Measurements from ENCODE around the gene HAP1. TPM values are rescaled to one million over a fixed set of nuclear protein-coding genes. Genes with fewer than 3 reads are reported as not detected.

Gene HAP1, protein sequence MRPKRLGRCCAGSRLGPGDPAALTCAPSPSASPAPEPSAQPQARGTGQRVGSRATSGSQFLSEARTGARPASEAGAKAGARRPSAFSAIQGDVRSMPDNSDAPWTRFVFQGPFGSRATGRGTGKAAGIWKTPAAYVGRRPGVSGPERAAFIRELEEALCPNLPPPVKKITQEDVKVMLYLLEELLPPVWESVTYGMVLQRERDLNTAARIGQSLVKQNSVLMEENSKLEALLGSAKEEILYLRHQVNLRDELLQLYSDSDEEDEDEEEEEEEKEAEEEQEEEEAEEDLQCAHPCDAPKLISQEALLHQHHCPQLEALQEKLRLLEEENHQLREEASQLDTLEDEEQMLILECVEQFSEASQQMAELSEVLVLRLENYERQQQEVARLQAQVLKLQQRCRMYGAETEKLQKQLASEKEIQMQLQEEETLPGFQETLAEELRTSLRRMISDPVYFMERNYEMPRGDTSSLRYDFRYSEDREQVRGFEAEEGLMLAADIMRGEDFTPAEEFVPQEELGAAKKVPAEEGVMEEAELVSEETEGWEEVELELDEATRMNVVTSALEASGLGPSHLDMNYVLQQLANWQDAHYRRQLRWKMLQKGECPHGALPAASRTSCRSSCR
- total RNA-seq (2021; ENCODE audit: unreplicated experiment), result 11.6 TPM
- polyA plus RNA-seq (2012; ENCODE audit: insufficient read length), result 16.4 TPM
- percentile 45 among the genes with signal in this experiment for Bru-seq, nascent RNA
- percentile 63 among the genes with signal in this experiment for BruChase-seq, experiment 1, labeled RNA remaining after a 2-hour chase
- BruChase-seq, experiment 2, labeled RNA remaining after a 6-hour chase, result percentile 71 among the genes with signal in this experiment
- long read RNA-seq, full-length matches to known transcripts, result 1 of 14 reads
- long read RNA-seq, partial matches to known transcripts, result 0 of 14 reads
- long read RNA-seq, other reads (novel, unspliced or antisense), result 13 of 14 reads

DNA sequence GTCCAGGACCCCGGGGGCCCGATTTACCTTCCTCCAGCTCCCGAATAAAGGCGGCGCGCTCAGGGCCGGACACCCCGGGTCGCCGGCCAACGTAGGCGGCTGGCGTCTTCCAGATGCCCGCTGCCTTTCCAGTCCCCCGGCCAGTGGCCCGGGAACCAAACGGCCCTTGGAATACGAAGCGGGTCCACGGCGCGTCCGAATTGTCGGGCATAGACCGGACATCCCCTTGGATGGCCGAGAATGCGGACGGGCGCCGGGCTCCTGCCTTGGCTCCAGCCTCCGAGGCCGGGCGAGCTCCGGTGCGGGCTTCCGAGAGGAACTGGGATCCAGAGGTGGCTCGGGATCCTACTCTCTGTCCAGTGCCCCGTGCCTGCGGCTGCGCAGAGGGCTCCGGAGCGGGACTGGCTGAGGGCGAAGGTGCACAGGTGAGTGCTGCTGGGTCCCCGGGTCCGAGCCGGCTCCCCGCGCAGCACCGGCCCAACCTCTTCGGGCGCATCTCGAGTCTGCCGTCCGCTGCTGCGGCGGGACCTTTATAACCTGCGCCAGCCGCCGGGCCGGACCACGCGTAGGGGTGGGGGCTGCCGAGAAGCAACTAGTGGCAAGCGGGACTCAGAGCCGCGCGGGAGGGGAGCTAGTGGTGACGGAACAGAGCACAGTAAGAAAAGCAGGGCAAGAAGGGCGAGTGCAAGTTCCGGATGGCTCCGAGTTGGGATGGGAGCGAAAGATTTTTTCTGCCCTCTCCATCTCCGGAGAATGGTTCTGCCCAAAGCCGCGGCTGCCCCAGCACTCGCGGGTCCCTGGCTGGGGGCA is at the start of gene HAP1:
HAP1 (minus strand) TSS at position 505 of the 810 bp plus-strand sequence; CDS start at position 496, 9 bp downstream.
- BruUV-seq (replicated peaks), result no TSS peak
- POLR2A ChIA-PET, result interaction anchor here (0.7 to 0.8 kb wide), 2 partner anchors 46 to 51 kb away, joined by 3 to 11 read pairs; no protein-coding TSS in a partner anchor
- CTCF ChIA-PET, result no interaction called here

DNA sequence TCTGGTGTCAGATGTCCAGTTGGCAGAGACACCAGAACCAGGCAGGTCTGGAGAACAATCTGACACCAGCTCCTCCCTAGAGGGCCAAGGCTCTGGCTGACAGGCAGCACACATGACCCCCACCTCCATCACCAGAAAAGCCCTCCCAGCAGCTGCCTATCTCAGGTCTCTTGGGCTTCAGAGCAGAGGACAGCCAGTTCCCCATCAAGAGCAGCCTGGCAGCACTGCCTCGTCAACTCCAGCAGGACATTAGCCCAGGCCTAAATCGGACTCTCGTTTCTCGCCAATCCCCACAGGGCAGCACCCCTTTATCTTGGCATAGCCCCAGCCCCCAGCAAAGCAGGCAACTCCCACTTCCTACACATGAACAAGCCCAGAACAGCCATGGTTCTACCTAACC is 47.7 kb upstream of the HAP1 start:
- ChIA-PET CTCF (no interaction called here), POLR2A (no interaction called here)
- no peaks in the 10 kb centered on the region for H3K27me3 ChIP-seq (ENCODE audit: control insufficient read depth, insufficient read depth, low read length)
- no peaks in the 10 kb centered on the region for H3K36me3 ChIP-seq (ENCODE audit: control insufficient read depth, insufficient read depth, low read length)
- no peaks in the 10 kb centered on the region for H3K9me3 ChIP-seq (ENCODE audit: control insufficient read depth, insufficient read depth, low read depth, low read length)
- no TSS peak for BruUV-seq (replicated peaks)
- ATAC-seq, result no peak
- in situ Hi-C loops (cut with HindIII; ENCODE audit: low pct_unique_long_range_greater_than_20kb, low sequenced_read_pairs), result no loop called here
- intact Hi-C loops (cut with micrococcal nuclease; ENCODE audit: unreplicated experiment), result no loop called here
- peak overlapping the region in 1 of 2 experiments; percentile 25; a peak in 2 of 4 replicates for H3K4me3 ChIP-seq (ENCODE audit: low read depth in 2 of 2, low read length in 2 of 2)
- TF ChIP-seq, protein P1, sequence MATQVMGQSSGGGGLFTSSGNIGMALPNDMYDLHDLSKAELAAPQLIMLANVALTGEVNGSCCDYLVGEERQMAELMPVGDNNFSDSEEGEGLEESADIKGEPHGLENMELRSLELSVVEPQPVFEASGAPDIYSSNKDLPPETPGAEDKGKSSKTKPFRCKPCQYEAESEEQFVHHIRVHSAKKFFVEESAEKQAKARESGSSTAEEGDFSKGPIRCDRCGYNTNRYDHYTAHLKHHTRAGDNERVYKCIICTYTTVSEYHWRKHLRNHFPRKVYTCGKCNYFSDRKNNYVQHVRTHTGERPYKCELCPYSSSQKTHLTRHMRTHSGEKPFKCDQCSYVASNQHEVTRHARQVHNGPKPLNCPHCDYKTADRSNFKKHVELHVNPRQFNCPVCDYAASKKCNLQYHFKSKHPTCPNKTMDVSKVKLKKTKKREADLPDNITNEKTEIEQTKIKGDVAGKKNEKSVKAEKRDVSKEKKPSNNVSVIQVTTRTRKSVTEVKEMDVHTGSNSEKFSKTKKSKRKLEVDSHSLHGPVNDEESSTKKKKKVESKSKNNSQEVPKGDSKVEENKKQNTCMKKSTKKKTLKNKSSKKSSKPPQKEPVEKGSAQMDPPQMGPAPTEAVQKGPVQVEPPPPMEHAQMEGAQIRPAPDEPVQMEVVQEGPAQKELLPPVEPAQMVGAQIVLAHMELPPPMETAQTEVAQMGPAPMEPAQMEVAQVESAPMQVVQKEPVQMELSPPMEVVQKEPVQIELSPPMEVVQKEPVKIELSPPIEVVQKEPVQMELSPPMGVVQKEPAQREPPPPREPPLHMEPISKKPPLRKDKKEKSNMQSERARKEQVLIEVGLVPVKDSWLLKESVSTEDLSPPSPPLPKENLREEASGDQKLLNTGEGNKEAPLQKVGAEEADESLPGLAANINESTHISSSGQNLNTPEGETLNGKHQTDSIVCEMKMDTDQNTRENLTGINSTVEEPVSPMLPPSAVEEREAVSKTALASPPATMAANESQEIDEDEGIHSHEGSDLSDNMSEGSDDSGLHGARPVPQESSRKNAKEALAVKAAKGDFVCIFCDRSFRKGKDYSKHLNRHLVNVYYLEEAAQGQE (IDR thresholded peaks at IDR 0.05; ENCODE audit: insufficient read depth in 1 of 2, low read depth in 2 of 2, low read length in 1 of 2), result no peak
- no peak for TF ChIP-seq TCF7L2 (IDR thresholded peaks at IDR 0.05; ENCODE audit: low read depth, low read length)
- TF ChIP-seq, protein P2, sequence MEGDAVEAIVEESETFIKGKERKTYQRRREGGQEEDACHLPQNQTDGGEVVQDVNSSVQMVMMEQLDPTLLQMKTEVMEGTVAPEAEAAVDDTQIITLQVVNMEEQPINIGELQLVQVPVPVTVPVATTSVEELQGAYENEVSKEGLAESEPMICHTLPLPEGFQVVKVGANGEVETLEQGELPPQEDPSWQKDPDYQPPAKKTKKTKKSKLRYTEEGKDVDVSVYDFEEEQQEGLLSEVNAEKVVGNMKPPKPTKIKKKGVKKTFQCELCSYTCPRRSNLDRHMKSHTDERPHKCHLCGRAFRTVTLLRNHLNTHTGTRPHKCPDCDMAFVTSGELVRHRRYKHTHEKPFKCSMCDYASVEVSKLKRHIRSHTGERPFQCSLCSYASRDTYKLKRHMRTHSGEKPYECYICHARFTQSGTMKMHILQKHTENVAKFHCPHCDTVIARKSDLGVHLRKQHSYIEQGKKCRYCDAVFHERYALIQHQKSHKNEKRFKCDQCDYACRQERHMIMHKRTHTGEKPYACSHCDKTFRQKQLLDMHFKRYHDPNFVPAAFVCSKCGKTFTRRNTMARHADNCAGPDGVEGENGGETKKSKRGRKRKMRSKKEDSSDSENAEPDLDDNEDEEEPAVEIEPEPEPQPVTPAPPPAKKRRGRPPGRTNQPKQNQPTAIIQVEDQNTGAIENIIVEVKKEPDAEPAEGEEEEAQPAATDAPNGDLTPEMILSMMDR (IDR thresholded peaks at IDR 0.05), result no peak
- no peak for TF ChIP-seq SIN3A (IDR thresholded peaks at IDR 0.05; ENCODE audit: borderline replicate concordance, insufficient read depth, low read depth, low read length)
- no peak for TF ChIP-seq POLR2AphosphoS5 (IDR thresholded peaks at IDR 0.05; ENCODE audit: low read depth, low read length)
- peak overlapping the region; percentile 73 for H3K27ac ChIP-seq (ENCODE audit: low read length)
- H3K4me1 ChIP-seq (ENCODE audit: control insufficient read depth, insufficient read depth, low read length), result peaks cover 52% of the 10 kb centered on the region
- DNase-seq (ENCODE audit: low read depth, low spot score), result no peak

More for the DNA sequence above, at the start of gene HAP1:
- peaks cover 12% of the 10 kb centered on the region for H3K4me1 ChIP-seq (ENCODE audit: control insufficient read depth, insufficient read depth, low read length)
- peak within 1 kb of the TSS; percentile 58 to 64 for H3K4me3 ChIP-seq (ENCODE audit: low read depth in 2 of 2, low read length in 2 of 2)
- no peaks in the 10 kb centered on the region for H3K27me3 ChIP-seq (ENCODE audit: control insufficient read depth, insufficient read depth, low read length)
- DNase-seq (ENCODE audit: low read depth, low spot score) (no peak), ATAC-seq (peak; percentile 78)
- H3K27ac ChIP-seq (ENCODE audit: low read length), result peak within 1 kb of the TSS; percentile 76
- TF ChIP-seq TCF7L2 (IDR thresholded peaks at IDR 0.05; ENCODE audit: low read depth, low read length), result peak; percentile 72
- 0 out of 2 replicates have a peak, but pooled peaks have one; percentile 18 for TF ChIP-seq SIN3A (IDR thresholded peaks at IDR 0.05; ENCODE audit: borderline replicate concordance, insufficient read depth, low read depth, low read length)
- peak; percentile 99 for TF ChIP-seq POLR2AphosphoS5 (IDR thresholded peaks at IDR 0.05; ENCODE audit: low read depth, low read length)
- TF ChIP-seq, protein P1 (IDR thresholded peaks at IDR 0.05; ENCODE audit: insufficient read depth in 1 of 2, low read depth in 2 of 2, low read length in 1 of 2), result no peak
- intact Hi-C loops (cut with micrococcal nuclease; ENCODE audit: unreplicated experiment) (no loop called here), in situ Hi-C loops (cut with HindIII; ENCODE audit: low pct_unique_long_range_greater_than_20kb, low sequenced_read_pairs) (no loop called here)
- no peaks in the 10 kb centered on the region for H3K36me3 ChIP-seq (ENCODE audit: control insufficient read depth, insufficient read depth, low read length)
- no peaks in the 10 kb centered on the region for H3K9me3 ChIP-seq (ENCODE audit: control insufficient read depth, insufficient read depth, low read depth, low read length)

Data from Panc1 (cell line).